ENCODE measurements around the gene USP37.

Gene USP37

DNA sequence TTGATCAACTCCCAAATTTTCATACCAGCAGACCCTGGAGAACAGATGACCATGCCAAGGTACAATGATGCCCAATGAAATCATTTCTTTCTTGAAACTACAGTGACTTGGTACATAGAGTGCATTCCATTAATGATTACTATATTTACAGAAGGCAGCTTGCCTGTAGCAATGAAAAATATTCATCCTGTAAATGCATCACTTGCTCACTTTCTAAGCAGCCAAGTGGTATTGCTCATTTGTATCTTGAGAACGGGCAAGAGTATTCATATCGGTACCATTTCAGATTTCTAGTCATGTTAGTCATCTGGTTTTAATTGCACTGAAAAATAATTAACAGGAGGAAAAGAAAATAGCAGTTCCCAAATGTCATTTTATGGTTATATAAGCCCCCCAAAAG, 89.6 kb downstream of the USP37 start:
- no peak overlapping the region for H3K4me3 ChIP-seq
- no peak for DNase-seq (ENCODE audit: low spot score)
- H3K27ac ChIP-seq, result no peak overlapping the region
- TF ChIP-seq, protein P1, sequence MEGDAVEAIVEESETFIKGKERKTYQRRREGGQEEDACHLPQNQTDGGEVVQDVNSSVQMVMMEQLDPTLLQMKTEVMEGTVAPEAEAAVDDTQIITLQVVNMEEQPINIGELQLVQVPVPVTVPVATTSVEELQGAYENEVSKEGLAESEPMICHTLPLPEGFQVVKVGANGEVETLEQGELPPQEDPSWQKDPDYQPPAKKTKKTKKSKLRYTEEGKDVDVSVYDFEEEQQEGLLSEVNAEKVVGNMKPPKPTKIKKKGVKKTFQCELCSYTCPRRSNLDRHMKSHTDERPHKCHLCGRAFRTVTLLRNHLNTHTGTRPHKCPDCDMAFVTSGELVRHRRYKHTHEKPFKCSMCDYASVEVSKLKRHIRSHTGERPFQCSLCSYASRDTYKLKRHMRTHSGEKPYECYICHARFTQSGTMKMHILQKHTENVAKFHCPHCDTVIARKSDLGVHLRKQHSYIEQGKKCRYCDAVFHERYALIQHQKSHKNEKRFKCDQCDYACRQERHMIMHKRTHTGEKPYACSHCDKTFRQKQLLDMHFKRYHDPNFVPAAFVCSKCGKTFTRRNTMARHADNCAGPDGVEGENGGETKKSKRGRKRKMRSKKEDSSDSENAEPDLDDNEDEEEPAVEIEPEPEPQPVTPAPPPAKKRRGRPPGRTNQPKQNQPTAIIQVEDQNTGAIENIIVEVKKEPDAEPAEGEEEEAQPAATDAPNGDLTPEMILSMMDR (IDR thresholded peaks at IDR 0.05), result no peak

DNA sequence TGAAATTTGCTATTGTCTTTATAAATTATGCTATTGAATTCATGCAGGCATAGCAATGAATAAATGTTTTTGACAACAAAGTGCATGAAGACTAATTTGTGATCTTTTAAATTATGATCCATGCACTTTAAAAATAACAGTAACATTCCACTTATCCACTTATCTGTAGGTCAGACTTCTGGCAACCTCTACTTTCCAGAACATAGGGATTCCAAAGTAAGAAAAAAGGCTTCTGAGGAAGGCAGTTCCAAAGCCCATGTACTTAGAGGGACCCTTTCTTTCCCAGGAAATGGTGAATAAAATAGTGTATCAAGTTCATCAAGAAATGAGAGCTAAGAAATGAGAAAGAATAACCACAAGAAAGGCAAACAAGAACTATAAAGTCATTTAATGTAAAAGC, 90.9 kb downstream of the USP37 start:
- no peak overlapping the region for H3K4me3 ChIP-seq
- H3K27ac ChIP-seq, result no peak overlapping the region
- TF ChIP-seq, protein P1 (IDR thresholded peaks at IDR 0.05), result no peak
- no peak for DNase-seq (ENCODE audit: low spot score)

DNA sequence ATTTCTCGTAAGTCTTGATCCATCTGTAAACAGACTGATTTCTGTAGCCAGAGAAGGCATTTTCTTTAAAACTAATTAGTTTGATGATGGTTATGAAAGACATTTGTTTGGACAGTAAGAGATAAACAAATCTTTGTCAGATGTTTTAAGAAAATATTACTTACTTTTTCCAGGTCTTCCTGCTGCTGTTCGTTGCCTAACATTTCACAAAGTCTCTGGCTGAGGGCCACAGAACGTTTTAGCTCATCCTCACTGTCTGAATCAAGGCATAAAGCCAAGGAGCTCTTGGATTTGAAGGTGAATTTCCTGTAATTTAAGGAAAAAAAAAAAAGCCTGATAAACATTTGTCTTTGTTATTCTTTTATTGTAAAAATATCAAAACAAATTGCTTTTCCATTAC, 91.5 kb downstream of the USP37 start:
- no peak overlapping the region for H3K4me3 ChIP-seq

DNA sequence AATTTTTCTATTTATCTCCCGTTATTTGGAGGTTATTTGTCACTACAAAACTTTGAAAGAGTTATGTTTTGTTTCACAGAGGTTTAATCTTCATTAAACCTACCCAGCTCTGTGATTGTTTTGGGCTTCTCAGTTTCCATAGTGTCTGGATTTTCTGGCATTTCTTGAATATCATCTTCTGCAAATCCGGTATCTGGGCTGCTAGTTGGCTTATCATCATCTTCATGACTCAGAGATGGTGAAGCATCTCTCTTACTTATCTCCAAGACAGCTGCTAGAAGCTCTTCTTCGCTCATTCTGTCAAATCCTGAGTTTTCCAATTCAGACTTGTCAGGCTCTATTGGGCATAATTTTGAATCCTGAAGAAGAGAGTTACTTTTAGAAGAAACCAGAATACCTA, 93.6 kb downstream of the USP37 start:
- DNase-seq (ENCODE audit: low spot score), result no peak
- TF ChIP-seq, protein P1 (IDR thresholded peaks at IDR 0.05), result no peak
- Histone ChIP-seq H3K27ac (no peak overlapping the region), H3K4me3 (no peak overlapping the region)

More for the DNA sequence above, 91.5 kb downstream of the USP37 start:
- DNase-seq (ENCODE audit: low spot score), result no peak
- H3K27ac ChIP-seq, result no peak overlapping the region
- TF ChIP-seq, protein P1 (IDR thresholded peaks at IDR 0.05), result no peak

DNA sequence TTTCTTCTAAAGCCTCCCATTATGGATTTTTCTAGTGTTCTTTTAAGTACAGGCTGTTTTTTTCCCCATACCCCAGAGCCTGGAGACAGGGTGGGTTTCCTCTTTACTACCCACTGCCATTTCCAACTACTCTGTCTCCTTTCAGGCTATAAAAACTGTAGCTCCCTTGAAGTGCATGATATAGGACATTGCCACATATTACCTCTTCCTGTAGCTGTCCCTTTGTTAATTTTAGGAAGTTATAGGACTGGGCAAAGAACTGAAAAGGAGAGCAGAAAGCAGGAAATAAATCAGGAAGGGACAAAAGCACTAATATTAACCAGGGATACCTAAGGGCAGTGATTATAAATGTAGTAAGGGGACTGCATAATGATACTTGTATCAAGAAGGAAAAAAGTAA, 95.2 kb downstream of the USP37 start:
- no peak for DNase-seq (ENCODE audit: low spot score)
- TF ChIP-seq, protein P1 (IDR thresholded peaks at IDR 0.05), result no peak
- Histone ChIP-seq H3K27ac (no peak overlapping the region), H3K4me3 (no peak overlapping the region)

DNA sequence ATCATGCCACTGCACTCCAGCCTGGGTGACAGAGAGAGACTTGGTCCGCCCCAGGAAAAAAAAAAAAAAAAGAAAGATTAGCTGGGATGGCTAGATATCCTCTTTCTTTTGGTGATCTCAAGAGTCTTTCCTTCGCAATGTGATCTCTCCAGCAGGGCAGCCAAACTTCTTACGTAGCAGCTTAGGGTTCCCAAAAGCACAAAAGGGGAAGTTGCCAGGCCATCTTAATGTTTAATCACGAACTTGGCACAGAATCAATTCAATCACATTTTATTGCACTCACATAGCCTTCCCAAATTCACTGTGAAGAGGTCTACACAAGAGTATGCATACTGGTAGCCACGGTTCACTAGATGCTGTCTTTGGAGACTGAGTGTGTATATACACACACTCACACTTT, 96.2 kb downstream of the USP37 start:
- DNase-seq (ENCODE audit: low spot score), result no peak
- Histone ChIP-seq H3K4me3 (no peak overlapping the region), H3K27ac (no peak overlapping the region)
- TF ChIP-seq, protein P1 (IDR thresholded peaks at IDR 0.05), result no peak

DNA sequence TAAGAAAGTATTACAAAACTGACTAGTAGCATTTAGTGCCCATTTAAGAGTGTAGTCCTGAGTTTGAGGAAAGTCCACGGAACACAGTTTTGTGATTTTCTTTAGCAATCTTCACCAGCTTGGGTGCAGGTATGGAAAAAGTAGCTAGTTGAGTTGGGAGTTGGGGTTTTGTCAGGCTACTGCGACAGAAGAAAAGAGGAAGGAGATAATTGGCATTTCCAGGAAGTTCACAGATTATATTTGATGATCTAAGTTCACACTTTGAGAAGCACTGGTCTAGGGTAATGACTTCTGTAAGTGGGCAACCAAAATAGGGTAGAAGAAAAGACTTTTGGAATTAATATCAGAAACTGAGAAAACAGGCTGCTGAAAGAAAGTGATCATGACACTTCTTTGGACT, 97.1 kb downstream of the USP37 start:
- DNase-seq (ENCODE audit: low spot score), result no peak
- no peak overlapping the region for H3K27ac ChIP-seq

More for the DNA sequence above, 97.1 kb downstream of the USP37 start:
- H3K4me3 ChIP-seq, result no peak overlapping the region
- TF ChIP-seq, protein P1 (IDR thresholded peaks at IDR 0.05), result no peak

Data from coronary artery (tissue), 2 donors.